Measurements from ENCODE around the gene FLNB.
A peak's percentile ranks its signal among the peaks of the same experiment; 100 is the strongest.

Gene FLNB

DNA sequence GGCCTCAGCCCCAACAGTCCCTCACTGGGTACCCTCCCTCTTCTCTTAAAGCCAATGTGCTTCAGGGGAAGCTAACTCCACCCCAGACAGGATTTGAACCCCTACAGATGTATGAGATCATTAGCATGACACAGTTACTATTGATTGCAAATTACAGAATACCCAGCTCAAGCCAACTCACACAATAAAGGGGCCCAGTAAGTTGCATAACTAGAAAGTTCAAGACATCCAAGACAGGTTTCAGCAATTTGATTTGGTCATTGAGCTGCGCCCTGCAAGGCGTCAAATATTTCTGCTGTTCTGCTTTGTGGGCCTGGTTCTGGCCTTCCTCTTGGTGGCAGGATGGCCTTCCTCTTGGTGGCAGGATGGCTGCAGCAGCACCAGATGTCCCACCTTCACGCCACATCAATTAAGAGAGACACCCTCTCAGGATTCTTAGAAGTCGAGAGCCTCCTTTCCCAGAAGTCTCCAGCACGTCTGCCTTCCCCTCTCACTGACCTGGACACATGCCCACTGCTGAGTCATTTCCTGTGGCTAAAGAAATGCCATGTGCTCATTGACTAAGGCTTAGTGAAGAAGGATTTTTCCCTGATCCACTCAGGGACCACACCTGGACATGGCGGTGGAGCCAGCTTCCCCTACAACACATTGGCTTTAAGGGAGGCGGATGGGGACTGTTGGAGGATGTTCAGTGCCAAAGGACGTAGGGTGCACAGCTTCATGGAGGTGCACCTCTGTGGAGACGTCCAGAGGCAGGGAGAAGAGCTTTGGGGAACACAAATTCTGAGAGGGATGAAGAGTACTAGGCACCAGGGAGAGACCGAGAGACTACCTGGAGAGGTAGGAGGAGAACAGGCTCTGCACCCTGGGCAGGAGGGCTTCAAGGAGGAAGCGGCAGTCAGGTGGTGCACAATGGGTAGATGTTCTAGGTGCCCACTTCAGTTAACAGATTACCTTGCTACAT is 153.5 kb downstream of the FLNB start:
- no peak overlapping the region for H3K4me3 ChIP-seq (ENCODE audit: low read depth, low read length)
- DNase-seq (ENCODE audit: low read depth): no peak
- TF ChIP-seq, protein P1, sequence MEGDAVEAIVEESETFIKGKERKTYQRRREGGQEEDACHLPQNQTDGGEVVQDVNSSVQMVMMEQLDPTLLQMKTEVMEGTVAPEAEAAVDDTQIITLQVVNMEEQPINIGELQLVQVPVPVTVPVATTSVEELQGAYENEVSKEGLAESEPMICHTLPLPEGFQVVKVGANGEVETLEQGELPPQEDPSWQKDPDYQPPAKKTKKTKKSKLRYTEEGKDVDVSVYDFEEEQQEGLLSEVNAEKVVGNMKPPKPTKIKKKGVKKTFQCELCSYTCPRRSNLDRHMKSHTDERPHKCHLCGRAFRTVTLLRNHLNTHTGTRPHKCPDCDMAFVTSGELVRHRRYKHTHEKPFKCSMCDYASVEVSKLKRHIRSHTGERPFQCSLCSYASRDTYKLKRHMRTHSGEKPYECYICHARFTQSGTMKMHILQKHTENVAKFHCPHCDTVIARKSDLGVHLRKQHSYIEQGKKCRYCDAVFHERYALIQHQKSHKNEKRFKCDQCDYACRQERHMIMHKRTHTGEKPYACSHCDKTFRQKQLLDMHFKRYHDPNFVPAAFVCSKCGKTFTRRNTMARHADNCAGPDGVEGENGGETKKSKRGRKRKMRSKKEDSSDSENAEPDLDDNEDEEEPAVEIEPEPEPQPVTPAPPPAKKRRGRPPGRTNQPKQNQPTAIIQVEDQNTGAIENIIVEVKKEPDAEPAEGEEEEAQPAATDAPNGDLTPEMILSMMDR (IDR thresholded peaks at IDR 0.05; ENCODE audit: insufficient read depth, low read depth, low read length, missing control alignments): no peak

DNA sequence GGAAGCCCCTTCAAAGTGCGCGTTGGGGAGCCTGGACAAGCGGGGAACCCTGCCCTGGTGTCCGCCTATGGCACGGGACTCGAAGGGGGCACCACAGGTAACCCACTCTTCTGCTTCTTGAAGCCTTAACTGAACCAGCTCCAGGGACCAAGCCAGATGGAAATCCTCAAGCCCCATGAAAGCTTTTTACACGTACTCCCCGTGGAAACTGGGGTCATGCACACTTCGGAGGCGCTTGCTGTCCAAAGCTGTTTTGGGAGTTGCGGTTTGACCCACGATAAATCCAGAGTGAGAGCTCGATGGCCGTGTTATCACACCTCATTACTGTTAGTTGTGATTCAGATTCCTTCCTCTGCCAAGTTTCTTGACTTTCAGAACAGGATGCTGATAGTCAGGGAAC is 155.0 kb downstream of the FLNB start:
- TF ChIP-seq, protein P1 (IDR thresholded peaks at IDR 0.05; ENCODE audit: insufficient read depth, low read depth, low read length, missing control alignments): no peak
- no peak overlapping the region for H3K4me3 ChIP-seq (ENCODE audit: low read depth, low read length)
- DNase-seq (ENCODE audit: low read depth): no peak

DNA sequence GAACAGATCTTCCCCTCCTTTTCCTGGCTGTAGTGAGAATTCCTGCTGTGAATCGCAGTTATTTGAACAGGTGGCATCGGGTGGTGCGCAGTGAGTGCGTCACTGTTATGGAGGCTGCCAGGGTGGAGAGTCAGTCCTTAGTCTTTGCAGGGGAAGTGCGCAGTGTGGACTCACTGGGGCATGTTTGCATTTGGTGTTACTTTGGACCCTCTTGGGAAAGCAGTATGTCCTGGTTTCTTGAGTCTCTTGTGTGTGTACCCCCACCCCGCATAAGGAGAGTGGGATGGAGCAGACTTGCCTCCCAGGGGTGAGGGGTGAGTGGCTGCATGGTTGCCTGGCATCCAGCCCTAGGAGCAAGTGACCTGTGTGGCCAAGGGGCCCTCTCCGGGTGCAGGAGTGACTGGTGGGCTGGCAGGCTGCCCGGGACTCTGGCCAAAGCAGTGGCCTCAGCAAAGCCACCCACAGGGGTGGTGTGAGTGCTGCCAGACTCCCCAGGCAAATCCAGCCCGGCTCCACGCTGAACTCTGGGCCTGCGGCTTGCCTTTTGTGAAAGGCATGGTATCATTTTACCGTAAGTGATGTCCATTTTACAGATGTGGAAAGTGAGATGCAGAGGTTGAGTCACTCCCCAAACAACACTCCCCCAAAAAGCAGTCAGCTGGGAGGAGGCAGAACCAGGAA is 156.1 kb downstream of the FLNB start:
- TF ChIP-seq, protein P1 (IDR thresholded peaks at IDR 0.05; ENCODE audit: insufficient read depth, low read depth, low read length, missing control alignments): no peak
- no peak overlapping the region for H3K4me3 ChIP-seq (ENCODE audit: low read depth, low read length)
- DNase-seq (ENCODE audit: low read depth): no peak

DNA sequence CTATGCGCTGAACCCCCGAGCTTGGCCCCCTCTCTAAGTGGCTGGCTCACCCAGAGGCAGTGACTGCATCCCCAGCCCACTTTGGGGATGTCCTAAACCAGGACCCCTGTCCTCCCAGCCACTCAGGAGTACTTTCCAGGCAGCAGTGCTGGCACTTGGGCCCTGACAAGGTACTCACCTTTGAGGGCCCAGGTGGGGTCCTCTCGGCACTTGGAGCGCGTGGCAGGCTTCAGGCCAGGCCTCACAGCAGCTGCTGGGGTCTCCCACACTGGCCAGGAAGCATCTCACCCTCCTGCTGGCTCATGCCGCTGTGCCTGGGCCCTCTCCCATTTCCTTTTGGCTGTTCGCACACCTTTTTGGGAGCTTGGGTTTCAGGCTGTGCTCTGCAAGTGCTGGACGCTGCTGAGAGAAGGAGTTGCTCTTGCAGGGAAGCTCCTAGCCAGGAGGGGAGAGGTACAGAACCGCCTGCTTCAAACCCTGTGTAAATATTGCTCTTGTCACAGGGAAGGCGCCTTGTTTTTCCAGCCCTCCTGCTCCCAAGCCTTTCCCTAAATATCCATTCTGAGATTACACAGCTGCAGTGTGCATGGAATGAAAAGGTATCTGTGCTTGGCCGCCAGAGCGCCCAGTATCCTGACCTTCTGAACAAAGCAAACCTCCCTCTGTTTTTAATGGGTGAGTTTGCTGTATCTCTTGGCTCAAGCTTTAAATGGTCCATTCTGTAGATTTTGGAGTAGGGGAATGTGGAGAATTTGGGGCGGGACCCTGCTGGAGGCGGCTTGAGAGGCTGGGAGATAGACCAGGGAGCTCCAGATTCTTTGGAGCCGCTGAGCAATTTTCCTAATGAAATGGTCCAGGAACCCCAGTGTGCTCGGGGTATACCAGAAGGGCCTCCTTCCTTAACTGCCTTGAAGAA is 156.9 kb downstream of the FLNB start:
- DNase-seq (ENCODE audit: low read depth): no peak

DNA sequence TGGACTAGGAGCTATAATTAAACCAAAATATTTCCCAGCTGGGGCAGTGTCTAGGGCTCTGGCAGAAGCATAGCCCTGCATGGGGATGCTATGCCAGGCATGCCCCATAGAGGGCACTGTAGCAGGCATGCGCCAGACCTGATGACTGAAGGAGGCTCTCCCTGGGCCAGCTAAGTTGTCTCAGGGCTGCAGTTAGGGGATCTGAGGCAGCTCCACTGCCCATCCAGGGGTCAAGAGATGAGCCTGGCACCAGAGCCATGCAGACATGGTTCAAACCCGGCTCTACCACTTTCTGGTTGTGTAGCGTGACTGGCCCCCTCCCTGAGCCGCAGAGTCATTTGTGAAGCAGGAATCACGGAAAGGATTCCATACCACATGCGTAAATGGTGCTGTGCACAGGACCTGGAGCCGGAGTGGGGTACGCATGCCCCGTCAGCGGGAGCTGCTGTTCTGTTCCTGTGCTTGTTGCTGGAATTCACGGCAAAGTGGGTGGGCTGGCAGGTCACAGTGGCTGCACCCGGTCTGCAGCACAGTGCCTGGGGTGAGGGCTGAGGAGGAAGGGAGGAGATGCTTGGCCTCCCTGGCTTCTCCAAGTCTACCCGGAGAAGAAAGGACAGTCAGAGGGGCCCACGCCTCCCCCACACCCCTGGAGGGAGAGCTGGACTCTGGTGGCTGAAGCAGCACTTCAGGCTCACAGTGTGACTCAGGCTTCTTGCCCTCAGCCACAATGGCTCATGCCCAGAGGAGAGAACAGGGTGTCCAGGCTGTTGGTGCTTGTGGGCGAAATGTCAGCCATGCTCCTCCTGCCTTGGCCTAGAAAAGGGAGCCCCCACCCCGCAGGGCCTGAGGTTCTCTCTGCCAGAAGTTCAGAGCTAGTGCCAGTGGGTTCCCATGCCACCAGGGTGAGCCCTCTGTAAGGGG is 159.5 kb downstream of the FLNB start:
- peak; percentile 70 for DNase-seq (ENCODE audit: low read depth)

More for the DNA sequence above, 156.9 kb downstream of the FLNB start:
- TF ChIP-seq, protein P1 (IDR thresholded peaks at IDR 0.05; ENCODE audit: insufficient read depth, low read depth, low read length, missing control alignments): no peak
- no peak overlapping the region for H3K4me3 ChIP-seq (ENCODE audit: low read depth, low read length)

More for the DNA sequence above, 159.5 kb downstream of the FLNB start:
- H3K4me3 ChIP-seq (ENCODE audit: low read depth, low read length): no peak overlapping the region
- TF ChIP-seq, protein P1 (IDR thresholded peaks at IDR 0.05; ENCODE audit: insufficient read depth, low read depth, low read length, missing control alignments): peak; percentile 95
